UCSD-AML1 (cell line): ENCODE measurements around the gene TTLL6.
"Not testable (repeated sequence)": the region's sequence is repeated elsewhere in the genome, so short reads cannot be mapped to it uniquely, and the experiment has no call there.

Source experiments
- DNase-seq: peaks from one replicate; lab custom pipeline; 2025; ENCODE audit not compliant: unreplicated experiment; lab: John Stamatoyannopoulos, UW

Gene TTLL6

DNA sequence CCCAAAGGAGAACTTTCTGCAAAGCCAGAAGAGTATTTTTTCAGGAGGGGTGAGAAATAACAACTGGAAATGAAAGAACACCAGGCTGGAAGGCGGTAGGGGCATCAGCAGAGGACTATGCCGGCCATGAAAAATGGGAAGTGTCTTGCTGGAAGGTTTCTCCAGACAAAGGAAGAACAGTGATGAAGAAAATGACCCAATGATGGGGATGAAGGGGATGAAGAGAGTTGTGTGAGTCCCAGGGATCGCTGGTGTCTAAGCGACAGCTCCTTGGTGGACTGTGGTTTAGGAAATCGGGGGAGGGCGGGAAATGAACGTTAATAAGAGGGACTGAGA, 623 bp downstream of the TTLL6 start:
- DNase-seq, result no peak

DNA sequence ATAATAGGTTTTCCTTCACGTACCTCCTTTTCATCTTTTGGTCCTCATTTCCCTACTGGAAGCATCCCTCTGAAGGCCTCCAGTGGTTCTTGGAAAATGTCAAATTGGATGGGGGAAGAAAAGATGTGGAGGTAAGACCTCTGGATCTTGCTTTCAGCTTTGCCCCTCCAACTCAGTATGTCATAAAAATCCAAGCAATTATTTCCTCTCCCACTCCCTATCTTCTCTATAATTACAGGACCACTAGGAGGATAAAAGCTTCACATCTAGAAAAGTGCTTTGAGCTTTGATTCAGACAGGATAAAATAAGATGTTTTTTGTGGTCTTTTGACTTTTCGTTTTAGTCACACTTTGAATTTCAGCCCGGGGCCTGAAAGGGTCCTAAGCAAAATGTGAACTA, 1.7 kb downstream of the TTLL6 start:
- DNase-seq, result no peak

DNA sequence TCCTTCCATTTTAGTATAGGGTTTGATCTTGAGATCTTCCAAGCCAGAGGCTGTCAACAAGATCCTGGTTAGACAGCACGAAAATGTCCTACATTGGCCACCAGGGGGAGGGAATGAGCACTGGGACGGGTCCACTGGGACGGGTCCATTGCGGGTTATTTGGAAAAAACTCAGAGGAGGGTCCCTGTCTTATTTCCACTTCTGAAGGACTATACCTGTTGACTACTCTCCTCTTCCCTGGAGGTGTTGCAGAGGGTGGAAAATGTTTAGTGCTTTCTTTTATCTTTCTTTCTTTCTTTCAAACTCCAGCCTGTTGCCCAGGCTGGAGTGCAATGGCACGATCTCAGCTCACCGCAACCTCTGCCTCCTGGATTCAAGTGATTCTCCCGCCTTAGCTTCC, 2.5 kb downstream of the TTLL6 start:
- peak; percentile 28 for DNase-seq

DNA sequence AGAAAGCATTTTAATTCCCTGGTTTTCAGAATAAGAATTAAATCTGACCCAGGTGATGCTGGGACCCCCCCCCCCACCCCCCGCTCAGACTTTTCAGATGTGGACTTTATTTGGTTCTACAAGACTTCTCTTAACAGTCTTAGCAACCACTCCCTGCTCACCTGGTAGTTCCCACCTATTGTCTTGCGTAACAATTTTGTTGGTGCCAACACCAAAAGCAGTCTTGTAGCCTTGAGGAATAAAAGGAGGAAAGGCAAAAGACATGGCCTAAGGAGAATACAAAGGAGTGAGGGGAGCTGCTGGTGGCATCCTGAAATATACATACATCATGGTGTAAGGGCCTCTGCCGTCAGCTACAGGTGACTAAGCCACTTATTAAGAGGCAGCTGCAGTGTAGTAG, 5.0 kb downstream of the TTLL6 start:
- no peak for DNase-seq

DNA sequence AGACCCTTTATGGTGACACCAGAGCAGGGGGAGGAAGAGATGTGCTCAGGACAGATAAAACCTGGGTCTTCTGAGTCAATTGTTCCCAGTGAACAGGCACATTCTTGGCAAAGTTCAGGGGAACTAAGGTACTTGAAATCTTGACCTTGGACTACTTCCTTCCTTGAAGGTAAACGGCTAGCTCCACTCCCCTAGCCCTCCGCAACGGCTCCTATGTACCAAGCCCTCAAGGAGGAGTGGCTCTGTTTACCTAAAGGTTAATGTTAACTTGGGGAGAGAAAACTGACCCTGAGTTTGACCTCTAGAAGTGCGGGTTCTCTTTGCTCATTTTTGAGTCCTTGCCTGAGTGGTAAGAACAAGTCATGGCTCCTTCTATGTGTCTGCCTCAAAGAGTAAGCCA, 7.8 kb downstream of the TTLL6 start:
- no peak for DNase-seq

DNA sequence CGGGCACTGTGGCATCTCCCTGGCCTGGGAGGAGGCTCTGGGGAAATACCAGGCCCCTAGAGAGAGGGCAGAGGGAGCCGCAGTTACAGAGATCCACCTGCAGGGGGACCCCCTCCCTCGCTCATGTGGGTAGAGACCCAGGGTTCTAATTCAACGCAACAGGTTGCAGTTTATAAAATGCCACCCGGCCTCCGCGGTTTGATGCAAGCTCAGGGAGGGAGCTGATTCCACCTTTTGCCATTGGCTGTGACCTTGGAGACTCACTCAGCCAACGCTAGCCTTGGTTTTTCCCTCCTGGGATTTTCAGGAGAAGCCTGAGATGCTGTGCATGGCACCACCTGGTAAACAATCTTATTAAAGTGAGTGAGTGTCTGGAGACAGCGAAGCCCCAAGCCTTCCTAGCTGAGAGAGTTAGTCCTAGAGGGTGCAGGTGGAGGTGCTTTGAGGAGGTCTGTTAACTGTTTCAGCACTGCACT, 12.1 kb downstream of the TTLL6 start:
- peak; percentile 55 for DNase-seq

DNA sequence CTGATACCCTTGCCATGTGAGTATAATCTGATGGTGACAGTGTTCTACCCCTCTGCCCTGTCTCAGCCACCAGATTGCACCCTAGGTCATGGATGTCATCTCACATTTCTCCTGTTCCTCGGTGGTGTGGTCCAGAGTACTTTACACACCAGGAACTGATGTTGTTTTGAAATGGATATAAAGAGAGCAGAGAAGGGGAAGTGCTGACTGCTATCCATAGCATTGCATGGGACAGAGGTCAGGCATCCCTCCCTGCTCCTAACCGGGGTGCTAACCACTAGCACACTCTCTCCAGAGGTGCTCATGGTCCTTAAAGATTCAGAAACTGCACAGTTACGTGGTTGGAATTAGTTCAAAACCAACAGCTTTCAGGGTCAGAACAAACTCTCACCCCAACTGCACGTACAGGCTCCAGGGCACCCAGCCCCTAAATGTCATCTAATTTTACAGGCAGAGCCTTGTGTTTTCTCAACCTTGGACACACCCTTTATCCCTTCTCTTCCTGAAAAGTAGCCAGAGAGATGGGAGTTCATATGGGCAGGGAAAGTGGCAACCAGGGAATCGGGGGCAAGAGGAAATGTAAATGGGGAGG, 16.3 kb downstream of the TTLL6 start:
- no peak for DNase-seq

DNA sequence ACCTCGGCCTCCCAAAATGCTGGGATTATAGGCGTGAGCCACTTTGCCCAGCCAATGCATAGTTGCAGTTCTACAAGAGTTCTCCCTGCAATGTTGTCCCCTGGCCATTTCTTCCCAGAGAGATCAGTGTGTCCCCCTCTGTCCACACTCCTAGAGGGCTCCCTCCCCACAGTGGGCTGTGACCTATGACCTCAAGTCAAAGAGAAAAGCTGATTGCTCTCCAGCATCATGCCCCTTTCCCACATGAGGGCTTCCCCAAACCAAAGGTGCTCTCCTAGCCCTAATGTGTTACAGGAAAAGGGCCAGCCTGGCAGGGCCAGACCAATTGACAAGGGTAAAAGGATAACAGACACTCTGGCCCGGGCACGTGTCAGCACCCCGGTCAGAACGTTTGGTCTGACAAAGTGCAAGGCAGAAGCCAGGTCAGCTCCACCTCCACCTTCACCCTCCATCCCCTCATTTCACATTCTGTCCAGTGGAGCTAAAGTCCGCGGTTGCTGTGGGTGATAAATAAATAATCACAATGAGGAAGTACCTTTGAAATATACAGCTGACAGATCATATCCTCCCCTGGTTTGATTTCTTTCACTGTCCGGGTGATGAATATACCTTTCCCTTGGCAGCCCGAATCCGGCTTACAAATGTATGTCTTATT, 17.8 kb downstream of the TTLL6 start:
- no peak for DNase-seq

DNA sequence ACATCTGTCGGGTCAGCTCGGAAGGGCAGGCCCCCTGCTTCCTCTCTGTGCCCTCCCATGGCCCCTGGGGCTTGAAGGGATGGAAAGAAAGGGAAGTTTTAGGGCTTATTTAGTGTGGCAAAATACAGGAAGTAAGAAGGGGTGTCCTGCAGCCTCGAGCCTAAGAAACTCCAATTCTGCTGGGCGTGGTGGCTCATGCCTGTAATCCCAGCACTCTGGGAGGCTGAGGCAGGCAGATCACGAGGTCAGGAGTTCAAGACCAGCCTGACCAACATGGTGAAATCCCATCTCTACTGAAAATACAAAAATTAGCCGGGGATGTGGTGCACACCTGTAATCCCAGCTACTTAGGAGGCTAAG, 20.9 kb downstream of the TTLL6 start:
- DNase-seq, result not testable (repeated sequence)

DNA sequence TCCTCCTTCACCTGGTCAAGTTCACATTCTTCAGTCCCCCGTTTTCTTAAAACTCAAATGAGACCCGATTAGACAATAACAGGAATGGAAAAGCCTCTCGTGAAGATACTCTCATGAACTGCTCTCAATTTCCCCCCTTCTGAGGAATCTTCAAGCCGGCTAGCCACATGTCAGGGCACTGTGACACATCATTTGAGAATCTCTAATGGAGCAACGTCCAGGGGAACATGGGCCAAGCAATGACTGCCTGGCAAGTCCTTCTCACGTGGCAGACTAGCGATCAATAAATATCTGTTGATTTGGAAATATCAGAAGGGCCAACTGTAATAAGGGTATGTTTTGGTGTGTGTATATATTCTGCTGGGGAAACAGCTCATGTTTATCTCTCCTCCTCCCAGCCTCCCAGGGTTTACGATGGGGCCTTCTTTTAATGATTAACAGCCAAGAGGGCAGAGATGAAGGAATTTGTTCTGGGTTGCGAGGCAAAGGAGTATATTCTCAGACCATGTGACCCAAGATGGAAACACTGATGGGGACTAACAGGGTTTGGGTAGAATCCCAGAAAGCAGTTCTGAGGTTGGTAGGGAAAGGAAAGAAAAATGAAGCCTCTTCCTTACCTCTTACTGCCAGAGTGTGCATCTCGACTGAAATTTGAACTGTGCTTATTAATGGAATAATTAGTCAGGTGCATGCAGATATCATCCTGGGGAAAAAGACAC, 21.4 kb downstream of the TTLL6 start:
- DNase-seq, result no peak

DNA sequence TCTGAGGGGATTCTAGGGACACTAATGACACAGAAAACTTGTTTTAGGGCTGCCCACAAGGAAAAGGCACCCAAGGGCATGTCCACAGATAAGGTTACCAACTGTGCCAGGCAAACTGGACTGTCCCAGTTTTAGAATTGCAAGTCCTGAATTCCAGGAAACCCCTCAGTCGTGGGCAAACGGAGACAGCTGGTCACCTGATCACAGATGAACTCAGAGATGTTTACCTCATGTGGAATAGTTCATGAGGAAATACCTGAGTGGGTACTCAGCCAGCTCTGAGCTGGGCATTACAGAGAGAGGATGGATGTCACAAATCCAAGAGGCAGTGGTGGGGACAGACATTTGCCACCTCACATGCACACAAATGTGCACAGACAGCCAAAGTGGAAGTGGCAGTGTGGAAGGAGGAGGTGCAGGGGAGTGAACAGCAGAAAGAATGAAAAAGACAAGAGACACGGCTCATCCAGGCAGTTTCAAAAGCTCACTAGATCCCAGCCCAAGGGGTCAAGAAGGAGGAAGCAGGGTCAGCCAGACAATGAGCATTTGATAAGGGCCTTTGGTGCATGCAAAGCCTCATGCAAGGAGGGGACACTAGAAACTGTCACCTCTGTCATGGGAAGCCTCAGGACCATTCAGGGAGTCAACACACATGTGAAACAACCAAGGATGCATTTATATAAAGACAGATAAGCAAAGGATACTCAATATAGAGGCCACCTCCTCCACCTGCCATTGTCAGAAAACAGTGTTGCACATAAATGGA, 24.8 kb downstream of the TTLL6 start:
- DNase-seq, result no peak

DNA sequence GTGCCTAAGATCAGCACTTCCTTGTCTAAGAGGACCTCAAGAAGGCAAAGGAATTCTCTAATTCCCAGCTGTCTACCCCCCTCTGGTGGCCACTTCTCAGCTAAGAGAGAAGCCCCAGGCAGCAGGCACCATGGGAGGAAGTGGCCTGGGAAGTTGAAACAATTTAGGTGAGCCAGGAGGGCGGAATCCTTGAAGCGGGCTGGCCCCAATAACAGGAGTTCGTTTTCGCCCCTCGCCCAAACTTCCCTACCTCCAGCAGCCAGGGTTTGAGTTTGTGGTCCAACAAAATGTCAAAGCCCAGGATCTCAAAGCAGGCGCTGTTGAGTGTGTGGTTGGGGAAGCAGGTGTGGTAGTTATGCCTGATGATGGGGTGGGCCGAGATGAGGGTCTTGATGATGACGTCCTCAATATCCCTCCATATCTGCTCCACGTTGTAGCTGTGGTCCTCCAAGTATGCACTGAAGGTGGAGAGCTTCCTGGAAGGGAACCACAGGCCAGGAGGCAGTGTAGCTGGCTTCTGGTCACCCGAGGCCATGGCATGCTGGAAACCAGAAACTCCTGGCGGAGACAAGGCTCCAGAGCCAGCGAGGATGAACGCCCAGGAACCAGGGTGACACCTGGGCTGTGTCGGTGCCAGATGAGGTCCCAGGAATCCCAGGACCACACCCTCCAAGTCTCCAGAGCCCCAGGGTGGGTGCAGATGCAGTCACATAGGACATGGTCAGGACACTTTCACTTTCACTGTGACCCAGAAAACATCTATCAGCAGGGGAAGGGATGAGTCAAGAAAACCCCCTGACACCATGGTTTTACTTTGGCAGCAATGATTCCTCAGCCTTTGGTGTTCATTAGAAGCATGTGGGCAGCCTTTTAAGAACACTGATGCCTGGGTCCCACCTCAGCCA, 25.6 kb downstream of the TTLL6 start:
- peak; percentile 68 for DNase-seq

DNA sequence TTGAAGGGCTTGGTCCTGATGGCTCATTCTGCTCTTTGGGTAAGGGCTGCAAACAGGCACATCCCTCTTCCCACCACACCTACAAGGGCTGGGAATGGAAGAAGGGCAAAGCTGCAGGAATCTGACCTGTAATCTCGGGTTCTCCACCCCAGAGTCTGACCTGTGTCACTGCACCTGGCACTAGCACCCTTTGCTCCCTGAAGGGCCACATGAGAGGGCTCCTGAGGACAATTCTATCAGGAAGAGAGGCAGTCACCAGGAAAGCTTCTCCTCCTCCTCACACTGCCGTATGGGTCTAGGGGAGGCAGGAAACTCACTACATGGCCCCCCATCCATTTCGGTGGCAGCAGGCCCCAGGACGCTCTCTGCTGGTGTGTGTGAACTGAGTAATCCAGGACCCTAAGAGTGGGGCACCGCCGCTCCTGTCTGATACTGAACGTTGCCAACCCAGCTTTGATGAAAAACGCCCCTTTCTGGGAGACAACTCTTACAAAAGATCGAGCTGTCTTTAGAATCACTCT, 26.4 kb downstream of the TTLL6 start:
- DNase-seq, result no peak

DNA sequence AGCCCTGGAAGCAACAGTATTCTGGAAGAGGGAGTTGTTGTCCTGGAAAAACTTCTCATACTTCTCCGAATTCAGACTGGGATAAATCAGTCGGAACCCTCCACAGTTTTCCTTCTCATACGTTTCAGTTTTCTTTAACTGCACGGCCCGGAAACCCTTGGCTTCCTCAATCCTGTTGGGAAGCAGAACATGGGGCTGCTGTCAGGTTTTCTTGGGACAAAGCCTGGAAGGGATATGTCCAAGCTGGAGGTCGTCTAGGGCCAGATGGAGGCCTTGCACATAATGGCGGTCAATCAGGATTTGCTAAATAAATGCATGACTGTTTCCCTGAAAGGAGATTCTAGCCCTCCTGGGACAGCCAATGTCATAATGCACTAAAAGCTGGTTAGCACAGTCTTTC, 29.2 kb downstream of the TTLL6 start:
- no peak for DNase-seq

DNA sequence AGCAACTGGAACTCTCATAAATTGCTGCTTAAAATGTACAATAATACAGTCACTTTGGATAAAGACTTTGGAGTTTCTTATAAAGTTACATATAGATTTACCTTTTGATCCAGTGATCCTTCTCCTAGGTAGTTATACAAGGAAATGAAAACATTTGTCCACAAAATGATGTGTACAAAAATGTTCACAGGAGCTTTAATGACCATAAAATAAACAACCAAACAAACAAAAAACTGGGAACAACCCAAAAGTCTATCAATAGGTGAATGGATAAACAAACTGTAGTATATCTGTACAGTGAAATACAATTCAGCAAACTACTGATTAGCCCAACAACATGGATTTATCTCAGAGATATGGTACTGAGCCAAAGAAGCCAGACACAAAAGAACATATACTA, 37.6 kb downstream of the TTLL6 start:
- DNase-seq, result no peak

DNA sequence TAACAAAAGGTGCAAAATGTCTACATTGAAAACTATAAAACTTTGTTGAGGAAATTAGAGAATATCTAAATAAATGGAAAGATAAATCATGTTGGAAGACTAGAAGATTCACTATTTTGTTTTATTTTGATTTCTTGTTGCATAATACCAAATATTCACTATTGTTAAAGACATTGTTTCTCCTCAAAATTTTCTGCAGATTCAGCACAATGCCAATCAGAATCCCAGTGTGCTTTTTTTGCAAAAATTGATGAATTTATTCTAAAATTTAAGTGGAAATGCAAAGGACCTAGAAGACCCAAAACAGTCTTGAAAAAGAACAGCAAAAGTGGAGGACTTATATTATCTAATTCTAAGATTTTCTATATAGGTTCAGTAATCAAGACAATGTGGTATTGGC, 40.4 kb downstream of the TTLL6 start:
- DNase-seq, result no peak

DNA sequence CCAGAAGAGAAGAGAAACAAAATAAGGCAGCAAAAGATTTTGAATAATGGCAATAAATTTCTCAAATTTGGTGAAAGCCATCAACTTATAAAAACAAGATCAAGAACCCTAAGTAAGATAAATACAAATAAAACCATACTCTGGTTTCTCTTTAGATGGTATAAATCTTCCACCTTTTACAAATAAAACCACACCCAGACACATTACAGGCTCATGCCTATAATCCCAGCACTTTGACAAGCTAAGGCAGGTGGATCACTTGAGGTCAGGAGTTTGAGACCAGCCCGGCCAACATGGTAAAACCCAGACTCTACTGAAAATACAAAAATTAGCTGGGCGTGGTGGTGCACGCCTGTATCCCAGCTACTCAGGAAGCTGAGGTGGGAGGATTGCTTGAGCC, 43.8 kb downstream of the TTLL6 start:
- no peak for DNase-seq

DNA sequence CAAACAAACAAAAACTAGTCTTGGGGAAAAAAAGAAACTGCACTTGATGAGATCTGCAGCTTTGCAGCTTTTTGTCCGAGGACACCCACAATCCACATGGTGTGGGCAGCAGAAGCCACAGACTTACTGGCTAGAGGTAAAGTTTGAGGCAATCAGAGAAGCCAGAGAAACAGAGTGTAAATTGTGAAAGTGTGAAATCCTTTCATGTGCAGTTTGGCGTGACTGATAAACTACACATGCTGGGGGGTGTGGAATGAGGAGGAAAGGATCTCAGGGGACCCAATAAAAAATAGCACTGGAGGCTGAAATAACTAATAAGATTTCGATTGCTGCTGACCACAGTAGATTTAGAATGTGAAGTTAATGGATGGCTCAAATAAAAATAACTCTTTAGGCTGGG, 46.1 kb downstream of the TTLL6 start:
- no peak for DNase-seq

DNA sequence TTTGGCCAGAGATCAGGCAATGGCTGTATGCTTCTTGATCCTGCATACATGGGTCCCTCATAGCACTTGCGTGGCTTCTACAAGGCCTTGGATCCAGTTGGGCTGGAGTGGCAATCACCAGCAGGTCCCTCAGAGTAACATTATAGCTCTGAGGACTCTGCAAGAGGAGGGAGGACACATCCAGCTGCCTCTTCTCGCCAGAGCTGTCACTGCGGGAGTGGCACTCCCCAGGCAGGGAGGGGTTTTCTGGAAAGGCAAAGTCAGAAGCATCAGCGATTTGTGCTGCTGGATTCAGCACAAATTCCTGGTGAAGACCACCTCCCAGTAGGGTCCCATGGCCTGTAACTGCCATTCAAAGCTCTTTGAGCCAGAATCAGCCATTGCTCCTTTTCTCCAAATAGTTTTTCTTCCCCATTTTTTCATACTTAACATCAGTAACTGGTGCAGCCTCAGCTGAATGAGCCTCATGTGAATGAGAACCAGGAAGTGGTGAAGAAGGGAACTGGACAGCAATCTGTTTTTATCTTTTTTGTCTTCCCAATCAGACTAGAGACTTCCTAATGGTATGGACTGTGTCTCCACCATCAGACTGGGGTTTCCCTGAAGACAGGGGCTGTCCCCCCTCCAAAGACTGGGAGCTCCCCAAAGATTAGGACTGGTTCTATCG, 47.9 kb downstream of the TTLL6 start:
- DNase-seq, result no peak

DNA sequence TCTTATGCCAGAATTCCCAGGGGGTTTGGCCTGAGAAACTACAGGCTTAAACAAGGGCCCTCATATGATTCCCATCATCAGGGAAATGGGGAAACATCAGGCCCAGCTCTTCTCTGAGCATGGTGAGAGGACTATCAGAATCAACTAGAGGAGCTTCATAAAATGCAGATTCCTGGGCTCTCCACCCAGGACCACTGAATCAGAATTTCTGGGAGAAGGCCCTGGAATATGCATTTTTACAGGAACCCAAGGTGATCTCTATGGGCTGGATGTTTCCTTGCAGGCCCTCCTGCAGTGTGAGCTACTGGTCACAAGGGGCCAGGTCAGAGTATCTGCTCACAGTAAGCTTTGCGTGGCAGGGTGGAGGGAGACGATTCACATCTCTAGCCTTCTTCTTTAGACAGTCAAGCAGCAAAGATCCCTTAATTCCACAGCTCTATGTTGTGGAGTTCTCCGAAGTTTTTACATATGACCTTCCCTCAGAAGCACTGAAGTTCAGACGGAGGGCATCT, 49.7 kb downstream of the TTLL6 start:
- DNase-seq, result no peak
